Body of pancreas (tissue), 4 donors: ENCODE measurements around the gene ETS1. TPM values are rescaled to one million over a fixed set of nuclear protein-coding genes. Genes with fewer than 3 reads are reported as not detected.

Source experiments
- ATAC-seq: fragments of 150-250 bp; one replicate; pipeline ENCODE4 v1.9.1; 2016
- DNase-seq, 4 donors: peaks; one replicate each; pipeline ENCODE4 v3.0.0-alpha.2; 2019
- H3K27ac ChIP-seq, 4 donors: fragments of 200-600 bp; sonication (generic); 1 replicate in 3 of 4; 2 replicates in 1 of 4; pipeline versions ENCODE4 v1.5.1 to v1.6.1; 2016 to 2019; ENCODE audit warnings: mild to moderate bottlenecking in 1 of 4, mixed read lengths in 1 of 4, moderate library complexity in 1 of 4
- H3K27me3 ChIP-seq, 2 donors: fragments of 200-600 bp; sonication (generic); one replicate each; pipeline ENCODE4 v1.6.0; 2016; ENCODE audit warnings: mild to moderate bottlenecking in 1 of 2
- H3K36me3 ChIP-seq, 2 donors: fragments of 200-600 bp; sonication (generic); replicated peaks in 1 of 2; 2 replicates each; pipeline ENCODE4 v1.5.1; 2016; ENCODE audit warnings: low read depth in 2 of 2; ENCODE audit not compliant: insufficient read depth in 1 of 2
- H3K4me1 ChIP-seq: fragments of 200-600 bp; sonication (generic); one replicate; pipeline ENCODE4 v1.6.0; 2016
- H3K4me3 ChIP-seq, 2 donors: fragments of 200-600 bp; sonication (generic); 1 replicate in 1 of 2; 2 replicates in 1 of 2; pipeline ENCODE4 v1.5.1; 2016 to 2019
- H3K9me3 ChIP-seq, 3 donors: fragments of 200-600 bp; sonication (generic); 1 replicate in 2 of 3; 2 replicates in 1 of 3; pipeline ENCODE4 v1.5.1; 2016
- POLR2A ChIP-seq, 3 donors: fragments of 450-650 bp; IDR thresholded peaks; one replicate each; pipeline ENCODE4 v1.6.1; 2016; ENCODE audit warnings: antibody characterized with exemption in 3 of 3, mild to moderate bottlenecking in 2 of 3
- WGBS, 2 donors: methylation state at CpG; one replicate each; pipeline ENCODE4 v1.1.5; 2017; 5-methylcytosine and 5-hydroxymethylcytosine counted together
- intact Hi-C: fragments of 100-400 bp; cut with DNase I; formaldehyde crosslinking; loops from one replicate; pipeline ENCODE4 v1.15.1; 2023
- total RNA-seq, 2 donors: library from RNA; depleted of rRNA; stranded (reverse); fragments of >200 nt; gene quantifications; one replicate each; pipeline ENCODE4 v1.1.0, GENCODE V29; 2016
- TF ChIP-seq, protein P1 (sequence below), 7 experiments: fragments of 450-650 bp in 4 of 7; fragments of 200-600 bp in 3 of 7; sonication (generic) in 3 of 7; IDR thresholded peaks; one replicate each; pipeline ENCODE4 v1.5.1; 2016 to 2019; ENCODE audit warnings: antibody characterized with exemption in 7 of 7

The ETS1 gene
- total RNA-seq, 2 donors from 2014 or later, result 20.0 to 22.7 TPM

DNA sequence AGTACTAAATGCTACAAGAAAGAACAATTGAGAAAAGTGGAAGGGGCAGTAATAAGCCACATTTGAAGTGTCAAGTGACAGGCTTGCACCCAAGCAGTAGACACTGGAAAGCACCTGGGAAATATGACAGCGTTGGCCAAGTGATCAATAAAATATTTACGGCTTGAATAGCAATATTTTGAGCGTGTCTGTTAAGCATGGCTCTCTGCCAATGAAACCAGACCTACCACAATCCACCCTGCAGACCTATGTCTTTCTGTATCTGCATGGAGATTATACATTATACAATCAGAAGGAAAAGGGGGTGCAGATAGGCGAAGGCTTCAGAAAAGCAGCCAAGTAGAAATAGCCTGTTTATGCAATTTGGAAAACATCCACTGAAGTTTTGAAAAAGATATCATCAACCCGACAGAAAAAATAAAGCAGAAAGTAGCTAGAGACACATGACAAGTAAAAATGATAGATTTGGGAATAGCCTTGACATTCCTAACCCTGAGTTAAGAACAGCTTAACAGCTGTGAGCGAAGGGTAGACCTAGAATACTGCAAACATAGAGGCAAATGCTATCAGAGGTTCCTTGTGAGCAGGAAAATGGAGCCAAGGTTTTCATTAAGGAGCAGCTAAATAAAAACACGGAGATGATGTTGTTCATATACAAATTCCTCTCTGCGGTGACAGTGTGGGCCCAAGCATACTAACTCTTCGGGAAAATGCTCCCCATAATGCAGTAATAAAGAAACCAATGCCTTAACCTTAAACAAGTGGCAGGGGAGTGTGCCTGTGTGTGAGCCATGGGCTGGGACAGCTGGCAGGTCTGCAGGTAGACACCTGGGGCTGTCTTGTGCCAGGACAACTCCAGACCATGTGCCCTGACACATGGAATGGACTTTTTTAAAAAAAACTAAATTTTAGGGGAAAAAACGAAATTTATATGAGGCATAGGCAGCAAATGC lies 71.3 kb downstream of the ETS1 start:
- H3K36me3 ChIP-seq, result no peaks in the 10 kb centered on the region

GRCh38 chr11:128515086-128515485 lies 72.3 kb downstream of the ETS1 start:
- DNase-seq, result no peak
- no peak for ATAC-seq
- TF ChIP-seq POLR2A (IDR thresholded peaks at IDR 0.05), result no peak
- TF ChIP-seq, protein P1, sequence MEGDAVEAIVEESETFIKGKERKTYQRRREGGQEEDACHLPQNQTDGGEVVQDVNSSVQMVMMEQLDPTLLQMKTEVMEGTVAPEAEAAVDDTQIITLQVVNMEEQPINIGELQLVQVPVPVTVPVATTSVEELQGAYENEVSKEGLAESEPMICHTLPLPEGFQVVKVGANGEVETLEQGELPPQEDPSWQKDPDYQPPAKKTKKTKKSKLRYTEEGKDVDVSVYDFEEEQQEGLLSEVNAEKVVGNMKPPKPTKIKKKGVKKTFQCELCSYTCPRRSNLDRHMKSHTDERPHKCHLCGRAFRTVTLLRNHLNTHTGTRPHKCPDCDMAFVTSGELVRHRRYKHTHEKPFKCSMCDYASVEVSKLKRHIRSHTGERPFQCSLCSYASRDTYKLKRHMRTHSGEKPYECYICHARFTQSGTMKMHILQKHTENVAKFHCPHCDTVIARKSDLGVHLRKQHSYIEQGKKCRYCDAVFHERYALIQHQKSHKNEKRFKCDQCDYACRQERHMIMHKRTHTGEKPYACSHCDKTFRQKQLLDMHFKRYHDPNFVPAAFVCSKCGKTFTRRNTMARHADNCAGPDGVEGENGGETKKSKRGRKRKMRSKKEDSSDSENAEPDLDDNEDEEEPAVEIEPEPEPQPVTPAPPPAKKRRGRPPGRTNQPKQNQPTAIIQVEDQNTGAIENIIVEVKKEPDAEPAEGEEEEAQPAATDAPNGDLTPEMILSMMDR (IDR thresholded peaks at IDR 0.05), result no peak
- Histone ChIP-seq H3K27ac (peak overlapping the region in 1 of 4 donors; percentile 30), H3K9me3 (no peaks in the 10 kb centered on the region), H3K4me3 (no peak overlapping the region), H3K4me1 (peaks cover 60% of the 10 kb centered on the region), H3K27me3 (no peaks in the 10 kb centered on the region), H3K36me3 (no peaks in the 10 kb centered on the region)
- 56 to 59% methylated on average over 6 of the region's 6 CpGs for WGBS, 2 donors
- intact Hi-C loops, result no loop called here

More for the DNA sequence above, 71.3 kb downstream of the ETS1 start:
- ATAC-seq (peak; percentile 53), DNase-seq (peak in 1 of 4 donors; percentile 38)
- TF ChIP-seq POLR2A (IDR thresholded peaks at IDR 0.05), result no peak
- TF ChIP-seq, protein P1 (IDR thresholded peaks at IDR 0.05), result no peak
- intact Hi-C loops, result no loop called here
- WGBS, 2 donors, result 9 to 15% methylated on average over 10 of the region's 10 CpGs
- Histone ChIP-seq H3K4me3 (no peak overlapping the region), H3K9me3 (no peaks in the 10 kb centered on the region), H3K27me3 (no peaks in the 10 kb centered on the region), H3K27ac (peak overlapping the region; percentile 25 to 68 (median 44)), H3K4me1 (peaks cover 64% of the 10 kb centered on the region)

DNA sequence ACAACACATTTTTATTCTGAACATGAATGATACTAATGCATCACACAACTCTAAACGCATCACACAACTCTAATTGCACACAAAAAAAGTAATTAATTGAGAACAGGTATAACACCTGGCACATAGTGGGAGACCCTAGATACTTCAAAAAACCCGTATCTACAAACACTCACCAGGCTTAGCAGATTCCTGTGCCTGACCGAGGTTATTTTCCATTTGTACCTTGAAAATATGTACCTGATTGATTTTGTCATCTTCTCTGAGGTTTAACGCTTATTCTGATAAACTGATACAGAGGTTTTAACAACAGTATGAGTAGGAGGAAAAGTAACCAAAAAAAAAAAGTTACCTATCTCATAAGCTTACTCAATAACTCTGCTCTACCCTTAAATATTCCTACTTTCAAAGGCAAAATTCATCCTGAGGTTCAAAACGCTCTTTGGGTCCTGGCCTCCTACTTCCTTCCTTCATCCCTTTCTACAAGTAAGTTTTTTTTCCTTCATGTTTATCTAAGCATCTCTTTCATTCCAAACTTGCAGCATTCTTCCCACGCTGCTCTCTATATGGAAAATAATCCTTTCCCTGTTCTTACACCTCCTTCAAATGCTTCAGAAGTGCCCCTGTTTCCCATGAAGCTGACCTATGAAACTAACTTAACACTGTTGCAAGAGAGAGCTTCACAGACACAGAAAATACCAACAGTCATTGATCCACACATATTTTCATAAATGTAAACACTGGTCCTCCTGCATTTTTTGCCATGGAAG lies 73.3 kb downstream of the ETS1 start:
- no peak overlapping the region for H3K4me3 ChIP-seq
- peaks cover 55% of the 10 kb centered on the region for H3K4me1 ChIP-seq
- H3K27ac ChIP-seq, result no peak overlapping the region
- no peak for TF ChIP-seq POLR2A (IDR thresholded peaks at IDR 0.05)
- ATAC-seq, result no peak
- WGBS, 2 donors, result 65 to 75% methylated on average over 6 of the region's 6 CpGs
- H3K36me3 ChIP-seq, result no peaks in the 10 kb centered on the region
- no peak for DNase-seq
- no peaks in the 10 kb centered on the region for H3K9me3 ChIP-seq
- no peaks in the 10 kb centered on the region for H3K27me3 ChIP-seq
- intact Hi-C loops, result no loop called here

DNA sequence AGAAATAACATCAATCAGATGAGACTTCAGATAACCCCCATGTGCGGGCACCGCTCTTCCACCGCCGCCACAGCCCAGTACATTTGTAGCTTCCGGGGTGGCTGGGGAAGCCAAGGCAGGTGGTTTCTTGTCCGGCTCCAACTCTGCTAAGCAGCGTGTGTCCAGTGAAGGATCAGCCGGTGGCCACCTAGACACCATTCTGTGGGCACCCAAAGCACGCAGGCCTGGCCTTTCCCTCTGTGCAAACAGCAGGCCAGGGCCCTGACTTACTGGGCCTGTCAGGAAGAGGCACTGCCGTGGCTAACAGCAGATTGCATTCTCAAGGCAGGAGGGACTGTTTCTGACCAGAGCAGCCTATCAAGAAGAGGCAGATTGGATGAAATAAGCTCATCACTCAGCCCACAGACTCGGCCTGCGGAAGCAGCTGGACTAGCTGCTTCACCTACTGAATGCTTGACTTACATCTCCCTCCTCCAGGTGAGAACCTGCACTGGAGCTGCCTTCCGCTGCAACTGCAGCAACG lies 74.8 kb downstream of the ETS1 start:
- DNase-seq, result no peak
- no peak for ATAC-seq
- peaks cover 50% of the 10 kb centered on the region for H3K4me1 ChIP-seq
- H3K36me3 ChIP-seq, result no peaks in the 10 kb centered on the region
- 83 to 85% methylated on average over 12 to 14 of the region's 14 CpGs for WGBS, 2 donors
- no peak overlapping the region for H3K27ac ChIP-seq
- no peaks in the 10 kb centered on the region for H3K27me3 ChIP-seq
- intact Hi-C loops, result no loop called here
- H3K4me3 ChIP-seq, result no peak overlapping the region
- TF ChIP-seq POLR2A (IDR thresholded peaks at IDR 0.05), result no peak
- TF ChIP-seq, protein P1 (IDR thresholded peaks at IDR 0.05), result no peak
- H3K9me3 ChIP-seq, result no peaks in the 10 kb centered on the region

DNA sequence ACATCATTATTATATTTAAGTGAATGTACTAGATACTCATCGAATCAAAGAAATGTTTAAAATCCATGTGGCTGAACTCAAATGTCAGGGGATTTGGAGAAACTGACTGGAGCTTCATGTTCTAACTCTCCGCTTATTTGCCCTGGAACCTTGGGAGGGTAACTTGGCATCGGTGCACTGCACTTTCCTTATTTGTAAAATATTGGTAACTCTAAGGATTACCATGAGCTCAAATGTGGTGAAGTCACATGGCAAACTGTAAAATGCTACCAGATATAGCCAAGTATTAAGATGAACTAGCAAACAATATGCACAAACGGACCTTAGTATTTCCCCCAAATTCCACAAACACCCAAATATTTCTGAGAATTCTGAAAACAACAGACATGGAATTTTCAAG lies 75.6 kb downstream of the ETS1 start:
- Histone ChIP-seq H3K36me3 (no peaks in the 10 kb centered on the region), H3K27ac (no peak overlapping the region), H3K4me1 (peaks cover 50% of the 10 kb centered on the region), H3K27me3 (no peaks in the 10 kb centered on the region), H3K9me3 (no peaks in the 10 kb centered on the region), H3K4me3 (no peak overlapping the region)
- intact Hi-C loops, result no loop called here
- 78 to 80% methylated on average over 4 of the region's 4 CpGs for WGBS, 2 donors
- DNase-seq, result no peak
- TF ChIP-seq, protein P1 (IDR thresholded peaks at IDR 0.05), result no peak
- no peak for TF ChIP-seq POLR2A (IDR thresholded peaks at IDR 0.05)
- no peak for ATAC-seq
